Activated B cell treated with CpG ODN at 0.5 μM for 24 hours (primary cell): ENCODE measurements around the gene SUPT7L. TPM values are rescaled to one million over a fixed set of nuclear protein-coding genes. Genes with fewer than 3 reads are reported as not detected.

Source experiments
- ATAC-seq: fragments of 200-7000 bp; cut with Tn5 transposase; one replicate; pipeline ENCODE4 v1.10.0; 2021; ENCODE audit warnings: low read depth, mild to moderate bottlenecking, moderate library complexity
- CTCF ChIA-PET: fragments of 350-600 bp; sonication (Branson Sonifier 250); formaldehyde crosslinking; loops from one replicate; lab custom pipeline; 2021; ENCODE audit warnings: antibody characterized with exemption; lab: Charles Lee
- POLR2A ChIA-PET: fragments of 350-600 bp; sonication (Branson Sonifier 250); formaldehyde crosslinking; loops from one replicate; lab custom pipeline; 2021; ENCODE audit warnings: antibody characterized with exemption; lab: Charles Lee
- DNase-seq: peaks from one replicate; pipeline ENCODE4 v3.0.0; 2022
- H3K27ac Mint-ChIP-seq: one replicate; pipeline ENCODE4 v1.8.0; 2020; ENCODE audit warnings: mixed read lengths
- H3K27me3 Mint-ChIP-seq: one replicate; pipeline ENCODE4 v1.8.0; 2021; ENCODE audit warnings: mixed read lengths
- H3K36me3 Mint-ChIP-seq: one replicate; pipeline ENCODE4 v1.8.0; 2021; ENCODE audit warnings: low read depth, mixed read lengths
- H3K4me1 Mint-ChIP-seq: one replicate; pipeline ENCODE4 v1.8.0; 2021; ENCODE audit warnings: mixed read lengths
- H3K4me3 Mint-ChIP-seq: one replicate; pipeline ENCODE4 v1.8.0; 2020; ENCODE audit warnings: mild to moderate bottlenecking, mixed read lengths
- H3K9me3 Mint-ChIP-seq: one replicate; pipeline ENCODE4 v1.8.0; 2020; ENCODE audit warnings: mixed read lengths
- CTCF ChIP-seq: fragments of 200-600 bp; IDR thresholded peaks from one replicate; pipeline ENCODE4 v1.8.0; 2022; ENCODE audit warnings: antibody characterized with exemption, mild to moderate bottlenecking
- intact Hi-C: fragments of 100-400 bp; cut with micrococcal nuclease; formaldehyde crosslinking; loops from one replicate; pipeline ENCODE4 v1.15.1; 2024
- total RNA-seq: library from RNA; stranded (reverse); gene quantifications from 2 replicates; pipeline ENCODE4 v1.2.3, GENCODE V29; 2022

The SUPT7L gene
- total RNA-seq, 1 donor from 2014 or later, result 30.9 TPM

GRCh38 chr2:27710640-27711430 lies 47.4 kb upstream of the SUPT7L start:
- Mint-ChIP-seq H3K27ac (no peak overlapping the region), H3K4me1 (peaks cover 8% of the 10 kb centered on the region), H3K27me3 (peaks cover 27% of the 10 kb centered on the region), H3K36me3 (no peaks in the 10 kb centered on the region), H3K4me3 (no peak overlapping the region), H3K9me3 (no peaks in the 10 kb centered on the region)
- CTCF ChIA-PET, result interaction anchor here (1.4 kb wide), 1 partner anchor 13 kb away, joined by 3 read pairs; no protein-coding TSS in a partner anchor
- DNase-seq (no peak), ATAC-seq (no peak)
- no peak for TF ChIP-seq CTCF
- intact Hi-C loops, result no loop called here
- POLR2A ChIA-PET, result interaction anchor here (0.7 kb wide), 1 partner anchor 653 kb away, joined by 3 read pairs; no protein-coding TSS in a partner anchor

- H3K9me3 Mint-ChIP-seq, result no peaks in the 10 kb centered on the region
- ChIA-PET CTCF (no interaction called here), POLR2A (no interaction called here)
- H3K27ac Mint-ChIP-seq, result no peak overlapping the region
- ATAC-seq (no peak), DNase-seq (no peak)
- no peak for TF ChIP-seq CTCF
- H3K36me3 Mint-ChIP-seq, result no peaks in the 10 kb centered on the region
- intact Hi-C loops, result loop anchor here (10.0 kb wide), 2 partner anchors 525 to 1485 kb away; no protein-coding TSS in a partner anchor
- peaks cover 27% of the 10 kb centered on the region for H3K27me3 Mint-ChIP-seq
- no peak overlapping the region for H3K4me3 Mint-ChIP-seq
- H3K4me1 Mint-ChIP-seq, result peaks cover 6% of the 10 kb centered on the region
These were observed 46.7 kb upstream of the SUPT7L start for GRCh38 chr2:27709960-27710575.

GRCh38 chr2:27709326-27709725 lies 45.9 kb upstream of the SUPT7L start:
- ChIA-PET CTCF (no interaction called here), POLR2A (no interaction called here)
- TF ChIP-seq CTCF, result no peak
- intact Hi-C loops, result loop anchor here (10.0 kb wide), 2 partner anchors 525 to 1485 kb away; no protein-coding TSS in a partner anchor
- H3K9me3 Mint-ChIP-seq, result no peaks in the 10 kb centered on the region
- H3K27me3 Mint-ChIP-seq, result peaks cover 20% of the 10 kb centered on the region
- H3K4me3 Mint-ChIP-seq, result no peak overlapping the region
- H3K27ac Mint-ChIP-seq, result no peak overlapping the region
- no peak for DNase-seq
- H3K4me1 Mint-ChIP-seq, result peaks cover under 1% of the 10 kb centered on the region
- no peaks in the 10 kb centered on the region for H3K36me3 Mint-ChIP-seq
- ATAC-seq, result no peak

GRCh38 chr2:27708666-27709065 lies 45.3 kb upstream of the SUPT7L start:
- DNase-seq (no peak), ATAC-seq (no peak)
- Mint-ChIP-seq H3K9me3 (no peaks in the 10 kb centered on the region), H3K27ac (no peak overlapping the region), H3K36me3 (no peaks in the 10 kb centered on the region), H3K4me1 (peaks cover 1% of the 10 kb centered on the region), H3K27me3 (peaks cover 21% of the 10 kb centered on the region), H3K4me3 (no peak overlapping the region)
- TF ChIP-seq CTCF, result no peak
- POLR2A ChIA-PET, result no interaction called here
- CTCF ChIA-PET, result interaction anchor here (0.7 kb wide), 1 partner anchor 15 kb away, joined by 3 read pairs; no protein-coding TSS in a partner anchor
- intact Hi-C loops, result loop anchor here (10.0 kb wide), 2 partner anchors 526 to 1486 kb away; no protein-coding TSS in a partner anchor

DNA sequence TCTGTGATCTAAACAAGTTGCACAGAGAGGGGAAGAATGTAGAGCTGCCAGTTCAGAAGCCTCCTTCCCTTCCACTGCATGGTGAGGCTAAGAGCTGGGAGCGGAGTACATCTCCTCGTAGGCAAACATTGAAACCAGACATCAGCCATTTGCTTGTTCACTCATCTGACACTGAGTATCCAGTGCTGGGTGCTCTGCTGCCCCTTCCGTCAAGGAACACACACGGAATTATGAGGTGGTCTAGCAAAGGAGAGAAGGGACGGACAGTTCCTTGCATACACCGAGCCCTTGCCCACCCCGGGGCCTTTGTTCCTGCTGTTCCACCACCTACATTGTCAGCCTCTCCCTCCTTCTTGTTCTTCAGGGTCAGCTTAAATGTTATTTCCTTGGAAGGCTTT lies 44.8 kb upstream of the SUPT7L start:
- no peak for ATAC-seq
- POLR2A ChIA-PET, result no interaction called here
- no peak for DNase-seq
- peaks cover 21% of the 10 kb centered on the region for H3K27me3 Mint-ChIP-seq
- H3K27ac Mint-ChIP-seq, result no peak overlapping the region
- TF ChIP-seq CTCF, result no peak
- peaks cover 3% of the 10 kb centered on the region for H3K4me1 Mint-ChIP-seq
- CTCF ChIA-PET, result interaction anchor here (0.7 kb wide), 1 partner anchor 15 kb away, joined by 3 read pairs; no protein-coding TSS in a partner anchor
- H3K9me3 Mint-ChIP-seq, result no peaks in the 10 kb centered on the region
- H3K36me3 Mint-ChIP-seq, result no peaks in the 10 kb centered on the region
- no peak overlapping the region for H3K4me3 Mint-ChIP-seq
- intact Hi-C loops, result loop anchor here (10.0 kb wide), 2 partner anchors 527 to 1487 kb away; no protein-coding TSS in a partner anchor
